WTC11 (cell line): ENCODE results near the gene CDK3. TPM values are rescaled to one million over a fixed set of nuclear protein-coding genes. Genes with fewer than 3 reads are reported as not detected.

Experiments used
- ATAC-seq: fragments of 200-7000 bp; cut with Tn5 transposase; 2 replicates; pipeline ENCODE4 v1.10.0; 2021; ENCODE audit warnings: mild to moderate bottlenecking, moderate library complexity
- CTCF ChIA-PET: fragments of 300-600 bp; sonication (Branson Sonifier 250); formaldehyde crosslinking; loops from one replicate; lab custom pipeline; 2021; ENCODE audit warnings: antibody characterized with exemption; lab: Charles Lee
- POLR2A ChIA-PET: fragments of 350-600 bp; sonication (Branson Sonifier 250); formaldehyde crosslinking; loops from one replicate; lab custom pipeline; 2021; ENCODE audit warnings: antibody characterized with exemption; lab: Charles Lee
- DNase-seq: peaks from one replicate; pipeline ENCODE4 v3.0.0; 2021; ENCODE audit warnings: low spot score
- H3K27ac Mint-ChIP-seq: 2 replicates; pipeline ENCODE4 v1.8.0; 2021; ENCODE audit warnings: mixed read lengths
- H3K27me3 Mint-ChIP-seq: 2 replicates; pipeline ENCODE4 v1.8.0; 2021; ENCODE audit warnings: low read depth, mild to moderate bottlenecking, moderate library complexity, mixed read lengths
- H3K36me3 Mint-ChIP-seq: 2 replicates; pipeline ENCODE4 v1.8.0; 2021; ENCODE audit warnings: mixed read lengths
- H3K4me1 Mint-ChIP-seq: 2 replicates; pipeline ENCODE4 v1.8.0; 2022; ENCODE audit warnings: mixed read lengths
- H3K4me3 Mint-ChIP-seq: 2 replicates; pipeline ENCODE4 v1.8.0; 2021; ENCODE audit warnings: mild to moderate bottlenecking, moderate library complexity, mixed read lengths
- H3K9me3 Mint-ChIP-seq: 2 replicates; pipeline ENCODE4 v1.8.0; 2021; ENCODE audit warnings: mixed read lengths
- ATF1 ChIP-seq: sonication (generic); formaldehyde crosslinking; IDR thresholded peaks from 2 replicates; pipeline ENCODE4 v1.8.1; 2023; ENCODE audit warnings: mild to moderate bottlenecking, moderate library complexity, missing genetic modification reagents
- ATF2 ChIP-seq: sonication (generic); formaldehyde crosslinking; IDR thresholded peaks from 2 replicates; pipeline ENCODE4 v1.8.1; 2022; ENCODE audit warnings: low read depth, missing genetic modification reagents, borderline replicate concordance
- CDX4 ChIP-seq: fragments of 250-450 bp; sonication (Bioruptor Pico); IDR thresholded peaks from 2 replicates; pipeline ENCODE4 v1.9.0; 2021; ENCODE audit warnings: moderate library complexity, mild to moderate bottlenecking, inconsistent platforms, borderline replicate concordance
- FOXJ3 ChIP-seq: sonication (generic); formaldehyde crosslinking; IDR thresholded peaks from 2 replicates; pipeline ENCODE4 v1.9.0; 2021; ENCODE audit warnings: missing genetic modification reagents, mild to moderate bottlenecking, borderline replicate concordance
- FOXK1 ChIP-seq: sonication (generic); formaldehyde crosslinking; IDR thresholded peaks from 2 replicates; pipeline ENCODE4 v1.8.0; 2022; ENCODE audit warnings: mild to moderate bottlenecking, moderate library complexity, missing genetic modification reagents
- GABPB1 ChIP-seq: sonication (generic); formaldehyde crosslinking; IDR thresholded peaks from 2 replicates; pipeline ENCODE4 v1.8.1; 2023; ENCODE audit warnings: mild to moderate bottlenecking, missing genetic modification reagents
- GTF2I ChIP-seq: fragments of 250-450 bp; sonication (Bioruptor Pico); conservative IDR thresholded peaks from 2 replicates; pipeline ENCODE4 v1.4.0; 2021; ENCODE audit warnings: mild to moderate bottlenecking
- HMGXB4 ChIP-seq: sonication (generic); formaldehyde crosslinking; IDR thresholded peaks from 2 replicates; pipeline ENCODE4 v1.8.1; 2023; ENCODE audit warnings: mild to moderate bottlenecking, moderate library complexity, missing genetic modification reagents
- IRF2 ChIP-seq: sonication (generic); formaldehyde crosslinking; IDR thresholded peaks from 2 replicates; pipeline ENCODE4 v1.8.0; 2022; ENCODE audit warnings: low read depth, missing genetic modification reagents, borderline replicate concordance
- PRRX2 ChIP-seq: fragments of 250-450 bp; sonication (Bioruptor Pico); IDR thresholded peaks from 2 replicates; pipeline ENCODE4 v1.8.0; 2021; ENCODE audit warnings: mild to moderate bottlenecking
- RORB ChIP-seq: fragments of 250-450 bp; sonication (Bioruptor Pico); IDR thresholded peaks from 2 replicates; pipeline ENCODE4 v1.9.0; 2021; ENCODE audit warnings: mild to moderate bottlenecking
- ZBTB21 ChIP-seq: sonication (generic); formaldehyde crosslinking; IDR thresholded peaks from 2 replicates; pipeline ENCODE4 v1.8.1; 2023; ENCODE audit warnings: mild to moderate bottlenecking, missing genetic modification reagents, borderline replicate concordance
- ZBTB43 ChIP-seq: sonication (generic); formaldehyde crosslinking; IDR thresholded peaks from 2 replicates; pipeline ENCODE4 v1.8.1; 2023; ENCODE audit warnings: mild to moderate bottlenecking, missing genetic modification reagents
- ZSCAN18 ChIP-seq: fragments of 250-450 bp; sonication (Bioruptor Pico); IDR thresholded peaks from 2 replicates; pipeline ENCODE4 v2.1.2; 2022; ENCODE audit warnings: mild to moderate bottlenecking, moderate library complexity
- total RNA-seq: library from RNA; stranded (reverse); gene quantifications from 3 replicates; pipeline ENCODE4 v1.2.3, GENCODE V29; 2021
- TF ChIP-seq, protein P1 (sequence below): sonication (generic); formaldehyde crosslinking; IDR thresholded peaks from 2 replicates; pipeline ENCODE4 v1.8.0; 2023; ENCODE audit warnings: missing genetic modification reagents

Gene CDK3
- total RNA-seq, 1 experiment from 2014 or later, result 9.5 TPM

DNA sequence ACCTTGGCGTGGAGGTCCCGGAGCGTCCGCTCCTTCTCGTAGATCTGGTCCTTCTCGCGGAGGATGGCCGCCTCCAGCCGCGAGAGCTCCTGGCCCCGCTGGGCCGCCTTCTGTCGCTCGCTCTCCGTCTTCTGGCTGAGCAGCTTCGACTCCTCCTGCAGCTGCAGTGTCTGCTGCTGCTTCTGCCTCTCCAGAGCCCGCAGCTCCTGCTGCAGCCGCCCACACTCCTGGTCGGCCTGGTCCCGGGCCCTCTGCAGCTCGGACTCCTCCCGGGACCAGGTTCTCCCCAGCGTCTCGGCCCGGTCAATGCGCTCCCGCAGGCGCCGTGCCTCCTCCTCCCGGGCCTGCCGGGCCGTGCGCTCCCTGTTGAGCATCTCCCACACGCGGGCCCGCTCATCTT lies 7.6 kb downstream of the CDK3 start:
- POLR2A ChIA-PET, result no interaction called here

More for the DNA sequence above, 7.6 kb downstream of the CDK3 start:
- H3K9me3 Mint-ChIP-seq, result peaks cover 6% of the 10 kb centered on the region; the same call in 1 of the 2 replicates
- no peak for DNase-seq
- no peak for TF ChIP-seq IRF2 (CRISPR knock-in tag)
- no peak for TF ChIP-seq ATF1 (CRISPR knock-in tag)
- no peak for TF ChIP-seq GABPB1
- TF ChIP-seq ZSCAN18 (CRISPR knock-in tag), result no peak
- no peak for TF ChIP-seq GTF2I
- no peak for TF ChIP-seq ATF2 (CRISPR knock-in tag)
- no peak for TF ChIP-seq FOXJ3 (CRISPR knock-in tag)
- no peak for TF ChIP-seq ZBTB43 (CRISPR knock-in tag)
- no peak for TF ChIP-seq CDX4 (CRISPR knock-in tag)
- TF ChIP-seq HMGXB4, result no peak
- no peak for TF ChIP-seq RORB (CRISPR knock-in tag)
- TF ChIP-seq ZBTB21 (CRISPR knock-in tag), result no peak
- no peak for TF ChIP-seq FOXK1 (CRISPR knock-in tag)
- TF ChIP-seq PRRX2 (CRISPR knock-in tag), result no peak
- TF ChIP-seq, protein P1, sequence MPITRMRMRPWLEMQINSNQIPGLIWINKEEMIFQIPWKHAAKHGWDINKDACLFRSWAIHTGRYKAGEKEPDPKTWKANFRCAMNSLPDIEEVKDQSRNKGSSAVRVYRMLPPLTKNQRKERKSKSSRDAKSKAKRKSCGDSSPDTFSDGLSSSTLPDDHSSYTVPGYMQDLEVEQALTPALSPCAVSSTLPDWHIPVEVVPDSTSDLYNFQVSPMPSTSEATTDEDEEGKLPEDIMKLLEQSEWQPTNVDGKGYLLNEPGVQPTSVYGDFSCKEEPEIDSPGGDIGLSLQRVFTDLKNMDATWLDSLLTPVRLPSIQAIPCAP (CRISPR knock-in tag), result no peak
- TF ChIP-seq, all 79 proteins: peak for 0
- Mint-ChIP-seq H3K36me3 (no peaks in the 10 kb centered on the region), H3K27me3 (no peaks in the 10 kb centered on the region), H3K27ac (no peak overlapping the region), H3K4me1 (no peaks in the 10 kb centered on the region), H3K4me3 (no peak overlapping the region)
- ATAC-seq, result no peak
- CTCF ChIA-PET, result interaction anchor here (0.6 to 7.6 kb wide), 14 partner anchors 9 to 937 kb away, joined by 3 to 112 read pairs (median 4); partner anchors contain the start of genes CDK3, MRPL38 and TRIM47
